DMS153 treated with DMSO at 0.1 percent for 48 hours (cell line): ENCODE results near the gene ZNF487.

ENCODE experiments used
- DNase-seq: peaks from one replicate; lab custom pipeline; 2025; ENCODE audit not compliant: unreplicated experiment; lab: John Stamatoyannopoulos, UW

The ZNF487 gene

DNA sequence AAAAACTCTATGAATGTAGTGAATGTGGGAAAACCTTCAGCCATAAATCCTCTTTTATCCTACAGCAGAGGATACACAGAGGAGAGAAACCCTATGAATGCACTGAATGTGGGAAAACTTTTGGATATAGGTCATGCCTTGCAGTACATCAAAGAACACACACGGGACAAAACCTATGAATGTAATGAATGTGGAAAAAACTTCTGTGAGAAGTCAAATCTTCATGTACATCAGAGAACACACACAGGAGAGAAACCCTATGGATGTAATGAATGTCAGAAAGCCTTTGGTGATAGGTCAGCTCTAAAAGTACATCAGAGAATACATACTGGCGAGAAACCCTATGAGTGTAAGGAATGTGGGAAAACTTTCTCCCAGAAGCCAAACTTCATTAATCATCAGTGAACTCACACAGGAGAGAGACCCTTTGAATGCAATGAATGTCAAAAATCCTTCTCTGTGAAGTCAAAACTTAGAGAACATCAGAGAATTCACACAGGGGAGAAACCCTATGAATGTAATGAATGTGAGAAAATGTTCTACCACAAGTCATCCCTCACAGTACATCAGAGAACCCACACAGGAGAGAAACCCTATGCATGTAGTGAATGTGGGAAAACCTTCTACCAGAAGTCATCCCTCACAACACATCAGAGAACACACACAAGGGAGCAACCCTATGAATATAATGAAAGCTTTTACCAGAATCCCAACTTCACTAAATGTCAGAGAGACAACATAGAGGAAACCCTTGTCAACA, 45.6 kb downstream of the ZNF487 start:
- no peak for DNase-seq

DNA sequence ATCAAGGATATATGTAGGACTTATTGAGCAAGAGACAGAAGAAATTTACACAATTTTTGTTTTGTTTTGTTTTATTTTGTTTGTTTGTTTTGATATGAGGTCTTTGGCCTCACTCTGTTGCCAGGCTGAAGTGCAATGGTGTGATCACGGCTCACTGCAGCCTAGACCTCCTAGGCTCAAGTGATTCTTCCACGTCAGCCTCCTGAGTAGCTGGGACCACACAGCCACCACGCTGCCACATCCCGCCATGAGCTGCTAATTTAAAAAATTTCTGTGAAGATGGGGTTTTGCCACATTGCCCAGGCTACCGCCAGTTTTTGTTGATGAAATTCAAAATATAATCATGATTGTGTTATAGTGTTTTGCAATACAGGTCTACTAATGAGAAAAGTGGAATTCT, 54.9 kb downstream of the ZNF487 start:
- no peak for DNase-seq

DNA sequence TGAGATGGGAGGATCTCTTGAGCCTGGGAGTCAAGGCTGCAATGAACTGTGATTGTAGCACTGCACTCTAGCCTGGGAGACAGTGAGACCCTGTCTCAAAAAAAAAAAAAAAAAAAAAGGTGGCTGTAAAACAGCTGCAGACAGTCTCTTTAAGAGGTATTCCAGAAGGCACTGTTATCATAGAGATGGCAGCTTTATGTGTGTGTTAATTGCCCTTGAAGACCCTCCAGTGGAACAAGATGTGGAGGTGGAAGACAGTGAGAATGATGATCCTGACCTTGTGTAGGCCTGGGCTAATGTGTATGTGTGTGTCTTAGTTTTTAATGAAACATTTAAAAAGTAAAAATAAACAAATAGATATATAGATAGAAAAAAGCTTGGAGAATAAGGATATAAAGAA, 66.0 kb downstream of the ZNF487 start:
- no peak for DNase-seq

DNA sequence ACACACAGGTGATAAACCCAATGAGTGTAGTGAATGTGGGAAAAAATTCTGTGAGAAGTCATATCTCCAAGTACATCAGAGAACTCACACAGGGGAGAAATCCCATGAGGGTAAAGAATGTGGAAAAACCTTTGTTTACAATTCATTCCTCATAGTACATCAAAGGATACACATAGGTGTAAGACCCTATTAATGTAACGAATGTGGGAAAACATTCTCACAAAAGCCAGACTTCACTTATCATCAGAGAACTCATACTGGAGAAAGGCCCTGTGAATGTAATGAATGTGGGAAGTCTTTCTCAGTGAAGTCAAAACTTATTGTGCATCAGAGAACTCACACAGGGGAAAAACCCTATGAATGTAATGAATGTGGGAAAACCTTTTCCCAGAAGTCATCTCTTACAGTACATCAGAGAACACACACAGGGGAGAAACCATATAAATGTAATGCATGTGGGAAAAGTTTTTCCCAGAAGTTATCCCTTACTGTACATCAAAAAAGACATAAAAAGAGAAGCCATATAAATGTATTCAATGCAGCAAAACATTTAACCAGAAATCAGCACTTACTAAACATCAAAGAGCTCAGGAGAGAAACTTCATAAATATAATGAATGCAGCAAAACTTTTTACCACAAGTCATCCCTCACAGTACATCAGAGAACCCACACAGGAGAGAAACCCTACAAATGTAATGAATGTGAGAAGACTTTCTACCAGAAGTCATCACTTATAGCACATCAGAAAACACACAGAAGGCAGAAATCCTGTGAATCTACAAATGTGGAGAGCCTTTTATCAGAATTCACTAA, 87.7 kb downstream of the ZNF487 start:
- no peak for DNase-seq
